Left colon (tissue), 2 donors: ENCODE results near the gene CCNY. TPM values are rescaled to one million over a fixed set of nuclear protein-coding genes. Genes with fewer than 3 reads are reported as not detected.
A peak's percentile ranks its signal among the peaks of the same experiment; 100 is the strongest.
"Not testable (repeated sequence)": the region's sequence is repeated elsewhere in the genome, so short reads cannot be mapped to it uniquely, and the experiment has no call there.

Experiments
- ATAC-seq: fragments of 200-7000 bp; cut with Tn5 transposase; one replicate; pipeline ENCODE4 v1.9.1; 2020; ENCODE audit warnings: mild to moderate bottlenecking, moderate library complexity
- DNase-seq, 2 donors: peaks; one replicate each; pipeline ENCODE4 v3.0.0-alpha.2; 2020
- intact Hi-C, 2 donors: fragments of 100-400 bp; cut with DNase I in 1 of 2; cut with micrococcal nuclease in 1 of 2; formaldehyde crosslinking; loops; one replicate each; pipeline versions ENCODE4 v1.11.2 to v1.14.0; 2022; cut with DNase I, micrococcal nuclease
- total RNA-seq, 2 donors: library from RNA; stranded (reverse); fragmentation: NEBNext Ultra II Directional; extraction: Animal tissue kit (Norgen Biotek cat#: 25700); gene quantifications; one replicate each; pipeline ENCODE4 v1.2.1, GENCODE V29; 2021
- donor health status: DM: no; HTN: no; CAD: no.
- donor health status: DM: yes; HTN: yes; CAD: no.

CCNY gene
- total RNA-seq, 2 donors from 2014 or later: 51.6 to 78.0 TPM

GRCh38 chr10:35415505-35415904 lies 79.2 kb downstream of the CCNY start:
- ATAC-seq (no peak), DNase-seq (no peak)
- intact Hi-C loops: no loop called here

- no peak for ATAC-seq
- intact Hi-C loops: no loop called here
- no peak for DNase-seq
These were observed 80.5 kb downstream of the CCNY start for GRCh38 chr10:35416619-35417312.

DNA sequence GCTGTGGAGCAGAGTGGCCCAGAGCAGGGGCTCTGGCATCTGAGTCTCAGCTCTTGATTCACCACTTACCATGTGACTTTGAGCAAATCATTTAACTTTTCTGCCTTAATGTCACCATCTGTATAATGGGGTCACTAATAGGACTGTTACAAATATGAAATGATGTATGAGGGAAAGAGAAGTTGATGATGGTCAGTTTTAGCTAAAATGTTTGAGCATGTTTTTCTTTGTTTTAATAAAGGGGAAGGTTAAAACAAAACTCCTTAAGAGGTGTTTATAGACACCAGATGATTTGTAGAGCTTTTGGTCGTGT lies 81.0 kb downstream of the CCNY start:
- intact Hi-C loops: no loop called here
- no peak for ATAC-seq
- DNase-seq: no peak

DNA sequence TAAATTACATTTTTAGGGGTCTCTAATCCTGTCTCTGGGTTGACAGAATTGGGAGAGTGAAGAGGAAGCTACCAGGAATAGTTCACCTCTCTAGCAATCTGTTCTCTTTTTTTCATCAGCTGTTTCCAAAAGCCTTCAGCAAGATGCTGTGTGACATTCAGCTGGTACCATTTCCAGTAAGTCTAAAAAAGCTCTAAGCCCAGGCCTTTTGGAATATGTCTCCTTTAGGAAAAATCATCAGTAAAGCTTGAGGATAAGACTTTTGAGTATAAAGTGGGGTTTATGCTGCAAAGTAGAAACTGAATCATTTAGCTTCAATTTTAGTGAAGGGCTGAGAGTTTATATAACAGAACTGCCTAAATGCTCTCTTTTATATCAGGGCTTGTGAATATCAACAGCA lies 81.5 kb downstream of the CCNY start:
- ATAC-seq (no peak), DNase-seq (no peak)
- intact Hi-C loops: no loop called here

- intact Hi-C loops, ATAC-seq, DNase-seq: not testable (repeated sequence)
These were observed 82.3 kb downstream of the CCNY start for GRCh38 chr10:35418580-35418979.

- intact Hi-C loops: no loop called here
- no peak for ATAC-seq
- no peak for DNase-seq
These were observed 83.7 kb downstream of the CCNY start for GRCh38 chr10:35420044-35420443.

DNA sequence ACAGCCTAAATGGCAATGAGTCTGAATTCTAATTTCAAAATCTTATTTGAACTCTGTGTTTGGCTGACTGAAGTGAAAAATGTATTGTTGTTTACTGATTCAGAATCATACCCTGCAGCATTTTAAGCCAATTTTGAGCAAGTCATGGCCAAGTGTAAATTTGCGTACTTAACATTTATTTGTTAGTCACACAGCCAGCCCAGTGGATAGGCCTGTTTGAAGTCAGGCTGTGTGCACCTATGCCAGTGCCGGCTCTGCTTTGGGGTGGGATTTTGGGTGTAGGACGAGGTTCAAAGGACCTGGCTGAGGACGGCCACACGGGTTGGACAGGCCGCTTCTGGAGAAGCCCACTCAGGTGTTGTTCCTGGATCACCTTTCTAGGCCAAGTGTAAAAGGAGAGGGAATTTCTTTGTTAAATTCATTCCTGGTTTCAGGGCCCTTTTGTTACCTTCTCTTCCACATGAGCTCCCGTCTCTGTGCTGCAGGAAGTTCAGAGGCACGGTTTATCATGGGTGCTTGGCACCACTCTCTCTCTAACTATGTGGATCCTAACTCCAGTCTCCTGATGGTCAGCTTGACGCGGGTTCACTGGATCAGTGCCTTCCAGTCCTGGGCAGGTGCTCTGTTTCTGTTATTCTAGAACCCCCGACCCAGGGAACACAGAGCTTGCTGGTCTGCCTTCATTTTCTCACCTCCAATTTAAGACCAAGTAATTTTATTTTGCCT lies 84.7 kb downstream of the CCNY start:
- DNase-seq (no peak), ATAC-seq (no peak)
- intact Hi-C loops: no loop called here

DNA sequence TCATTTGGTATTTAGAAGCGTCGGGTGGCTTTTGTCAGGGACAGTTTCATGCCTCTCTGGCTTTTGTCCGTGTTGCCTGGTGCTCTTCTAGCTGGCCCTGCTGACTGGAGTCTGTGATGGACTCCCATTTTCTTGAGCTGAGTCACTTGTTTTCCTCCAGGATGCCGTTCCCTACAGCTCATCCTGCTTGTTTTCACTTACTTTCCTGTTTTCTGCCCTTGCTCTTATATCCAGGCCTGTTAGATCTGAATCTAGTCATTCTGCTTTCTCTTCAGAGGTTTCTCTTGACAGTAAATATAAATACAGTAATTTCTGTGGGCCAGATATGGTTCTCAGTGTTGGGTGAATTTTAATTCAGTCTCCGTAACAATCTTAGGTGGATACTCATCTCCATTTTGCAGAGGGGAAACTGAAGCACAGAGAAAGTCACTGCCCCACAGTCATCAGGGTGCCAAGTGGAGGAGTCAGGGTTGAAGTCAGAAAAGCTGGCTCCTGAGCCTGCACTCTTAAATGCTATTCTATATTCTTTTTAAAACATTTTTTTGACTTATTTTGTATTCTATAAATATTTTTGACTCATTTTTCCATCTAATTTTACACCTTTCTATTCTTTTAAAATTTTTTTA lies 85.4 kb downstream of the CCNY start:
- DNase-seq: no peak
- intact Hi-C loops: no loop called here
- ATAC-seq: no peak

DNA sequence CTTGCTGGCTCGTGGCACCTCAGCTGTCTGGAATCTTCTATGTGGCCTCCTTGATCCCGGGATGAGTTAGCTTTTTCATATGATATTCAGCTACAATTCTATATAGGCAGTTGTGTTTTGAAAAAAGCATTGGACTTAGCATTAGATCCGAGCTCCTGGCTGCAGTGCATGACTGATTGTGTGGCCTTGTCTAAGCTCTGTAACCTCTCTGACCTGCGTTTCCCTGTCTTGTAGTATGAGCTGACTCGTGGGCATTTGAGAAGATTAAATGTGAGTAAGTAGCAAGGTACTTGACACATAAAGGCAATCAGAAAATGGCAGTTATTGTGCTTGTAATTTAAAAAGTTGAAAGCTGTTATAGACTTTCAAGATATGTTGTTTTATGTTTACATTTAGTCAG lies 85.9 kb downstream of the CCNY start:
- DNase-seq (no peak), ATAC-seq (no peak)
- intact Hi-C loops: no loop called here

DNA sequence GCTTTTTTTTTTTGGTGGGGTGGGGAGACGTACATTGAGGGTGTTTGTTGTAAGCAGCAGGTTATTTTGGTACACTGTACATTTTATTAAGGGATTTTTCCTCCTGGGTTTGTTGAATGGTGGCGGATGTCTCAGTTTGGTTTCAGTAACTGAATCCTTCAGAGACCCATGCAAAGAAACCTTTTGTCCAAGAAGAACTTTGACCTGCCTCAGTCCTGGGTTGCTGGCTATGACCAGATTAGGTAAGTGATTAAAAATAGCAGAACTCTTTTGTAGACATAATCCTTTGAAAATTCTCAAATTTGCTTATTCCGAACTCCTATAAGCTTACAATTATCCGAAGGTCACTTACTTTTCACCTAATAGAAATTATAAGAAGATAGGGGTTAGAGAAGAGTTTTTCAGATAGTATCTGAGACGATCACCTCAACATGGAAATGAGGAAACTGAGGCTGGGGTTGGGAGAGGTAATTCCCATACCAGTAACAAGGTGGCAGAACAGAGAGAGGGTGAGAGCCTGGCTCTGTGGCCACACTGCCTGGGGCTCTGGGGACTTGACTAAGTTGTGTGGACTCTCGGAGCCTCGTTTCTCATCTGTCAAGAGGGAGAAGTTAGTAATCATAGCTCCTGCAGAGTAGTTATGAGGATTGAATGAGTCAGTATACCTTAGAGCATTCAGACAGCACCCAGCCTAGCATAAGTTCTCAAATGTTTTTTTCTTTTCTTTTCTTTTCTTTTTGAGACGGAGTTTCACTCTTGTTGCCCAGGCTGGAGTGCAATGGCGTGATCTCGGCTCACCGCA lies 87.4 kb downstream of the CCNY start:
- DNase-seq (no peak), ATAC-seq (no peak)
- intact Hi-C loops: no loop called here

- no peak for DNase-seq
- no peak for ATAC-seq
- intact Hi-C loops: no loop called here
These were observed 88.5 kb downstream of the CCNY start for GRCh38 chr10:35424680-35425285.

DNA sequence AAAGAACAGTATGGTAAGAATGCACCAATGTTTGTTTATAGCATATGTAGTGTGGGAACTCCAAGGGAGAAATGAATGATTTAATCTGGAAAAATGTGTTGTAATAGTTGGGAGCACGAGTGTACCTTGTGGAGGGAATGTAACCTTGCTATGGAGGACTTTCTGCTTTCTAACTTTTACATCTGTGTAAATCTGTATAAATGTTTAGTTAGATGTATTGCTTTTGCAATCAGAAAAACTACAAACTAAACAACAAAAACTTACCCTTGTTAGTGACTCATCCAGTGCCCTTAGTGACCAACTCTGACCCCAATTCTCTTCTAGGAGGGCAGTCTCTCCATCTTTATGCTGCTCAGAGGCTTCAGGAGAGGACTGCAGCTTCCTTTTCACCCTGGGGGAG lies 89.3 kb downstream of the CCNY start:
- ATAC-seq (no peak), DNase-seq (no peak)
- intact Hi-C loops: no loop called here

DNA sequence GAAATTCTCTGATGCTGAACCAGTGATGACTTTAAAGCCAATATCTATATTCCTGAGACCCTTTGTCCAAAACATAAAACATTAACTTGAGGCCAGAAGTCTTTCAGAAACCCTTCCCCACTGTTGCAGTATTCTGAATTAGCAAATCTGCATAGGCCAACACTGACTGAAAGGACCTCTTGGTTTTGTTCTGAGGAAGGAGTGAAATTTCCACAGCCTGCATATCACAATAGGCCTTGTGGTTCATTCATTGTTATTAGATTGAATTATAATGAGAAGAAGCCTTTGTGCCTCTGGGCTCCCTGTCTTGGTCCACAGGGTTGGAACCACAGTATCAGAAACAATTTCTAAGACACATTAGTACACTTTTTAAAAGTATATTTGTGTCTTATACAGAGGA lies 90.3 kb downstream of the CCNY start:
- intact Hi-C loops: no loop called here
- no peak for DNase-seq
- no peak for ATAC-seq

DNA sequence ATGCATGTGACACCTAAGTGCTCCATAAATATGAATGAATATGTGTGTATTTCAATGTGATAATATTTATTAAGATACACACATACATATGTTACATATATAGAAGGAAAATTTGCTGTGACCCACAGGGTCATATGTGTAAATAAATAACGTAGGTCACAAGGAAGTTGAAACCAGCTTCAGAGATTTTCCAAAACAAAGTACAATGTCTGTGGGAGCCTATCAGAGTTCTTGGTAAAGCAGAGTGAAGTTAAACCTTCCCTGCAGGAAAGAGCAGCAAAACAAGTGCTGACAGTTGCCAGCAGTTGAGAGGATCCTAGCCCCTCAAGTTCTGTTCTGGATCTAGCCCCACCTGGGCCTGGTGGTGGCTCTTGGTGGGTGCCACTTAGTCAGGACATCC lies 91.2 kb downstream of the CCNY start:
- DNase-seq (no peak), ATAC-seq (peak; percentile 58)
- intact Hi-C loops: no loop called here

DNA sequence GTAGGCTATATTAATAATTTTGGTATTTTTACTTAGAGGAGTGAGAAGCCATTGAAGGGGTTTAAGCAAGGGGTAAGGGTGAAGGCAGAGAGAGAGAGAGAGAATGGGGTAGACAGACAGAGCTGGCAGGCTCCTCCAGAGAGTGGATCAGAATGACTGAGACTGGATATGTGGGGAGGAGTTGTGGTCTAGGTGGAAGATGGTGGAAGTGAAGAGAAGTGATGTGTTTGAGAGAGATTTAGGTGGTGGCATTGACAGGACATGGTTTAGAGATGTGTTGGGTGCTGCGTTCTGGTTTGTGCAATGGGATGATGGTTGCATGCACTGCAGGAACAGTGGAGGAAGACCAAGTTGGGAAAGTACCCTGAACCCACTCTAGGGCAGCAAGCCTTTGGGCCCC lies 92.2 kb downstream of the CCNY start:
- intact Hi-C loops: no loop called here
- DNase-seq: no peak
- ATAC-seq: no peak

DNA sequence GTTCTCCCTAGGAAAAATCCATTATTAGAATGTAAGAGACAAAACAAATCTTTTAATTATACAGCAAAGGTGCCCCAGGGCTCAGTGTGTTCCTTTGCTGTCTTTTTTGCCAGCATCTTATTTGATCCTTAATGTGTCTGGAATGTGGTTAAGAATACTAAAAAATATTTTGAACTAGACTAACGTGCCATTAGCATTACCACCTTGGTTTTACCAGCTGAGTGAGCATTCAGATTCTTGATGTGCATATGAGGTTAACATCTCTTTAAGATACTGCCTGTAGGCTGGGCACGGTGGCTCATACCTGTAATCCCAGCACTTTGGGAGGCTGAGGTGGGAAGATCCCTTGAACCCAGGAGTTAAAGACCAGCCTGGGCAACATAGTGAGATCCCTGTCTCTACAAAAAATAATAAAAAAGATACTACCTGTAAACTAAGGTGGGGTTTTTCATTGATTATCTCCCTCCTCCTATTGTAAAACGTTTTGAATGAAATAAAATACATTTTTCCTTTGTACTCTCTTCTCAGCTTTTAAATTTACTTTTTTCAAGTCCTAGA lies 96.6 kb downstream of the CCNY start:
- intact Hi-C loops: no loop called here
- ATAC-seq (no peak), DNase-seq (no peak)

DNA sequence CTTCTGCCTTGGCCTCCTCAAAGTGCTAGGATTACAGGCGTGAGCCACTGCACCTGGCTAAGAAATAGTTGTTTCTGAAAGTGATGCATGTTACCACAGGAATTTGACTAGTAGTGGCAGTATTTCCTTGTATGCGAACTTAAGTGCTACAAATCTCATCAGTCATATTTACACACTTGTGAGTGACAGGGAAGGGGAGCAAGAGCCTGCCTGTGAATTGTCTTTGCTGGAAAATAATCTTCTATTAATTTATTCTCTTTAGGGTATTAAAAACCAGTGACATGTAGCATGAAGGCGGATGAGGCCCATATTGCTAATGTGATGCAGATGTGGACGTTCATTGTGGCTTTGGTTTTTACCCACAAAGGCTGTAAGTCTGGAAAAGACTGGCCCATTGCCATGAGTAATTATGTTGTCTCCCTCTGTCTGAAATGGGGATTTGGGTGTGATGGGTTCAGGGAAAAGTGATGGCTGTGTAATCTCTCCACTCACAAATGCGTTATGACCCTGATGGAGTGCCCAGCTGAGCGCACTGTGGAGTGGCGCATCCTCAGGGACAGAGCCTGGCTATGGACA lies 97.6 kb downstream of the CCNY start:
- intact Hi-C loops: no loop called here
- no peak for ATAC-seq
- DNase-seq: no peak

DNA sequence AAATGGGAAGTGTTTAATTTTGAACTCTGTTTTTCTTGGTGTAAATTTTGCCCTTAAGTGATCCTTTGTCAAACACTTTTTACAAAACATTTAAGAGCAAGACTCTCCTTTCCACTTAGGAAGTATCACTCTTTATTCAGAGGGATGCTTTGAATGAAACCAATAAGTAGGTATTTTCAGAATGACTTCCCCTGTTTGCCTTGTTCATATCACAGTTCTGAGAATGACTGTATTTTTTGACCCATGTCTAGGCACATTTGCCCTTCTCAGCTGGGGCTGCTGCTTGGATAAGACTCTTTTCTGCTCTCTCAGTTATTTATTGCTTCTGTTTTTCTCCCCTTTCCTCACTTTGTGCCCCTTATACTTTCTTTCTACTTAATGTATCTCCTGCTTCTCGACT lies 98.2 kb downstream of the CCNY start:
- DNase-seq: no peak
- intact Hi-C loops: no loop called here
- ATAC-seq: no peak

- intact Hi-C loops: no loop called here
- no peak for ATAC-seq
- DNase-seq: no peak
These were observed 99.5 kb downstream of the CCNY start for GRCh38 chr10:35435824-35436223.
